PC-9 (cell line): ENCODE results near the gene NR2F1-AS1.

Experiments used
- CTCF ChIP-seq: fragments of 200-600 bp; sonication (generic); conservative IDR thresholded peaks from 2 replicates; pipeline ENCODE4 v1.6.1; 2017; ENCODE audit warnings: mixed run types, antibody characterized with exemption, mild to moderate bottlenecking, moderate library complexity
- EZH2 ChIP-seq: fragments of 200-600 bp; sonication (generic); IDR thresholded peaks from 2 replicates; pipeline ENCODE4 v1.8.0; 2017; ENCODE audit warnings: antibody characterized with exemption, low read depth

- TF ChIP-seq CTCF: no peak
- no peak for TF ChIP-seq EZH2
Measured at GRCh38 chr5:93598091-93599000, 17.3 kb upstream of the NR2F1-AS1 start.
